Lower lobe of right lung (tissue), 2 donors: Measurements from ENCODE around the gene DNAH12. TPM values are rescaled to one million over a fixed set of nuclear protein-coding genes. Genes with fewer than 3 reads are reported as not detected.

Experiments
- ATAC-seq, 2 donors: fragments of 200-7000 bp; cut with Tn5 transposase; one replicate each; pipeline ENCODE4 v1.9.1; 2020 to 2022; ENCODE audit warnings: mild to moderate bottlenecking in 2 of 2, moderate library complexity in 2 of 2
- DNase-seq: peaks from one replicate; pipeline ENCODE4 v3.0.0-alpha.2; 2020
- H3K27ac ChIP-seq: fragments of 200-600 bp; one replicate; pipeline ENCODE4 v1.8.0; 2022
- H3K27me3 ChIP-seq: fragments of 200-600 bp; one replicate; pipeline ENCODE4 v1.8.0; 2022; ENCODE audit warnings: low read depth
- H3K36me3 ChIP-seq: fragments of 200-600 bp; one replicate; pipeline ENCODE4 v1.8.0; 2022; ENCODE audit warnings: mild to moderate bottlenecking
- H3K4me1 ChIP-seq: fragments of 200-600 bp; one replicate; pipeline ENCODE4 v1.8.0; 2022
- H3K4me3 ChIP-seq: fragments of 200-600 bp; one replicate; pipeline ENCODE4 v1.8.0; 2022; ENCODE audit warnings: mild to moderate bottlenecking
- H3K9me3 ChIP-seq: fragments of 200-600 bp; one replicate; pipeline ENCODE4 v1.8.0; 2022
- CTCF ChIP-seq: fragments of 200-600 bp; IDR thresholded peaks from one replicate; pipeline ENCODE4 v1.8.0; 2022; ENCODE audit warnings: antibody characterized with exemption, mild to moderate bottlenecking
- intact Hi-C: fragments of 100-400 bp; cut with DNase I; formaldehyde crosslinking; loops from one replicate; pipeline ENCODE4 v1.11.0; 2022
- total RNA-seq: library from RNA; stranded (reverse); fragmentation: NEBNext Ultra II Directional; extraction: Animal tissue kit (Norgen Biotek cat#: 25700); gene quantifications from one replicate; pipeline ENCODE4 v1.2.1, GENCODE V29; 2021
- donor health status: DM: no; HTN: yes; CAD: no; lungs with severe emphysema.

DNAH12 gene
- total RNA-seq, 1 donor from 2014 or later, result 11.2 TPM

GRCh38 chr3:57530071-57530608 is 14.0 kb downstream of the DNAH12 start:
- DNase-seq, result no peak
- no peaks in the 10 kb centered on the region for H3K27me3 ChIP-seq
- no peak for ATAC-seq
- no peak overlapping the region for H3K27ac ChIP-seq
- H3K9me3 ChIP-seq, result no peaks in the 10 kb centered on the region
- TF ChIP-seq CTCF, result no peak
- no peak overlapping the region for H3K4me3 ChIP-seq
- intact Hi-C loops, result no loop called here
- H3K4me1 ChIP-seq, result no peaks in the 10 kb centered on the region
- H3K36me3 ChIP-seq, result no peaks in the 10 kb centered on the region

- ATAC-seq (no peak), DNase-seq (no peak)
- H3K4me3 ChIP-seq, result no peak overlapping the region
- no peaks in the 10 kb centered on the region for H3K27me3 ChIP-seq
- intact Hi-C loops, result no loop called here
- no peaks in the 10 kb centered on the region for H3K9me3 ChIP-seq
- no peak for TF ChIP-seq CTCF
- no peaks in the 10 kb centered on the region for H3K36me3 ChIP-seq
- H3K27ac ChIP-seq, result no peak overlapping the region
- H3K4me1 ChIP-seq, result no peaks in the 10 kb centered on the region
These were observed 25.7 kb downstream of the DNAH12 start for GRCh38 chr3:57518276-57518915.

- DNase-seq, result no peak
- ATAC-seq, result no peak
- no peak overlapping the region for H3K4me3 ChIP-seq
- H3K4me1 ChIP-seq, result no peaks in the 10 kb centered on the region
- no peaks in the 10 kb centered on the region for H3K9me3 ChIP-seq
- intact Hi-C loops, result no loop called here
- no peaks in the 10 kb centered on the region for H3K27me3 ChIP-seq
- no peak overlapping the region for H3K27ac ChIP-seq
- H3K36me3 ChIP-seq, result no peaks in the 10 kb centered on the region
- TF ChIP-seq CTCF, result no peak
These were observed 32.0 kb downstream of the DNAH12 start for GRCh38 chr3:57512166-57512565.

GRCh38 chr3:57505901-57506300 is 38.2 kb downstream of the DNAH12 start:
- H3K9me3 ChIP-seq, result no peaks in the 10 kb centered on the region
- no peaks in the 10 kb centered on the region for H3K4me1 ChIP-seq
- no peak for TF ChIP-seq CTCF
- H3K36me3 ChIP-seq, result no peaks in the 10 kb centered on the region
- H3K27ac ChIP-seq, result no peak overlapping the region
- H3K4me3 ChIP-seq, result no peak overlapping the region
- intact Hi-C loops, result no loop called here
- ATAC-seq (no peak), DNase-seq (no peak)
- H3K27me3 ChIP-seq, result no peaks in the 10 kb centered on the region

GRCh38 chr3:57500506-57500905 is 43.6 kb downstream of the DNAH12 start:
- Histone ChIP-seq H3K4me1 (no peaks in the 10 kb centered on the region), H3K27me3 (no peaks in the 10 kb centered on the region), H3K36me3 (no peaks in the 10 kb centered on the region), H3K9me3 (no peaks in the 10 kb centered on the region), H3K4me3 (no peak overlapping the region), H3K27ac (no peak overlapping the region)
- intact Hi-C loops, result no loop called here
- no peak for TF ChIP-seq CTCF
- DNase-seq, result no peak
- ATAC-seq, result no peak
